DND-41 (cell line): ENCODE measurements around the gene B4GALNT3.

Experiments
- EZH2 ChIP-seq: IDR thresholded peaks from 3 replicates; pipeline ENCODE4 v1.6.1; 2012; ENCODE audit warnings: borderline replicate concordance, low read depth, mild to moderate bottlenecking, moderate library complexity, low read length, inconsistent platforms; ENCODE audit not compliant: severe bottlenecking
- TF ChIP-seq, protein P1 (sequence below): IDR thresholded peaks from 2 replicates; pipeline ENCODE4 v1.5.1; 2012; ENCODE audit warnings: borderline replicate concordance, low read length, moderate library complexity, mild to moderate bottlenecking; ENCODE audit not compliant: poor library complexity, severe bottlenecking; ENCODE audit errors: extremely low read depth

- TF ChIP-seq, protein P1, sequence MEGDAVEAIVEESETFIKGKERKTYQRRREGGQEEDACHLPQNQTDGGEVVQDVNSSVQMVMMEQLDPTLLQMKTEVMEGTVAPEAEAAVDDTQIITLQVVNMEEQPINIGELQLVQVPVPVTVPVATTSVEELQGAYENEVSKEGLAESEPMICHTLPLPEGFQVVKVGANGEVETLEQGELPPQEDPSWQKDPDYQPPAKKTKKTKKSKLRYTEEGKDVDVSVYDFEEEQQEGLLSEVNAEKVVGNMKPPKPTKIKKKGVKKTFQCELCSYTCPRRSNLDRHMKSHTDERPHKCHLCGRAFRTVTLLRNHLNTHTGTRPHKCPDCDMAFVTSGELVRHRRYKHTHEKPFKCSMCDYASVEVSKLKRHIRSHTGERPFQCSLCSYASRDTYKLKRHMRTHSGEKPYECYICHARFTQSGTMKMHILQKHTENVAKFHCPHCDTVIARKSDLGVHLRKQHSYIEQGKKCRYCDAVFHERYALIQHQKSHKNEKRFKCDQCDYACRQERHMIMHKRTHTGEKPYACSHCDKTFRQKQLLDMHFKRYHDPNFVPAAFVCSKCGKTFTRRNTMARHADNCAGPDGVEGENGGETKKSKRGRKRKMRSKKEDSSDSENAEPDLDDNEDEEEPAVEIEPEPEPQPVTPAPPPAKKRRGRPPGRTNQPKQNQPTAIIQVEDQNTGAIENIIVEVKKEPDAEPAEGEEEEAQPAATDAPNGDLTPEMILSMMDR, result no peak
- TF ChIP-seq EZH2, result no peak
Observed at GRCh38 chr12:562634-563033, 102.9 kb downstream of the B4GALNT3 start.
